Heart right ventricle (tissue), 16 donors: ENCODE data around the gene ERFL. TPM values are rescaled to one million over a fixed set of nuclear protein-coding genes. Genes with fewer than 3 reads are reported as not detected.
"Not testable (repeated sequence)": the region's sequence is repeated elsewhere in the genome, so short reads cannot be mapped to it uniquely, and the experiment has no call there.

Experiments used
- ATAC-seq, 8 donors: fragments of 200-7000 bp; cut with Tn5 transposase; one replicate each; pipeline ENCODE4 v1.9.1; 2020; ENCODE audit warnings: mild to moderate bottlenecking in 8 of 8, moderate library complexity in 8 of 8, moderate number of reproducible peaks in 1 of 8
- DNase-seq, 2 donors: peaks; one replicate each; pipeline ENCODE4 v3.0.0-alpha.2; 2020
- H3K27ac ChIP-seq, 10 donors: fragments of 200-600 bp; sonication (generic) in 2 of 10; one replicate each; pipeline versions ENCODE4 v1.5.0 to v1.8.0; 2020 to 2022; ENCODE audit warnings: mild to moderate bottlenecking in 3 of 10
- H3K27me3 ChIP-seq, 7 donors: fragments of 200-600 bp; one replicate each; pipeline ENCODE4 v1.8.0; 2021 to 2022; ENCODE audit warnings: mild to moderate bottlenecking in 2 of 7
- H3K36me3 ChIP-seq, 9 donors: fragments of 200-600 bp; sonication (generic) in 1 of 9; one replicate each; pipeline versions ENCODE4 v1.5.0 to v1.8.0; 2020 to 2022; ENCODE audit warnings: mild to moderate bottlenecking in 2 of 9
- H3K4me1 ChIP-seq, 9 donors: fragments of 200-600 bp; sonication (generic) in 1 of 9; one replicate each; pipeline versions ENCODE4 v1.5.0 to v1.8.0; 2020 to 2022; ENCODE audit warnings: mild to moderate bottlenecking in 4 of 9
- H3K4me3 ChIP-seq, 10 donors: fragments of 200-600 bp; sonication (generic) in 2 of 10; one replicate each; pipeline versions ENCODE4 v1.5.0 to v1.8.0; 2020 to 2022; ENCODE audit warnings: mild to moderate bottlenecking in 7 of 10, moderate library complexity in 2 of 10
- H3K9me3 ChIP-seq, 11 donors: fragments of 200-600 bp in 10 of 11; sonication (generic) in 2 of 11; one replicate each; pipeline versions ENCODE4 v1.5.0 to v1.8.0; 2013 to 2022; ENCODE audit warnings: mild to moderate bottlenecking in 2 of 11, control low read depth in 1 of 11, moderate library complexity in 1 of 11
- CTCF ChIP-seq, 9 donors: fragments of 200-600 bp; sonication (generic) in 2 of 9; IDR thresholded peaks; one replicate each; pipeline versions ENCODE4 v1.5.0 to v1.8.0; 2021 to 2022; ENCODE audit warnings: antibody characterized with exemption in 9 of 9, mild to moderate bottlenecking in 5 of 9, moderate library complexity in 1 of 9
- WGBS, 2 donors: extraction: QIAGEN DNeasy Blood & Tissue Kit; methylation state at CpG; one replicate each; pipeline ENCODE4 v1.1.7; 2013; ENCODE audit warnings: inconsistent platforms in 1 of 2; 5-methylcytosine and 5-hydroxymethylcytosine counted together
- intact Hi-C, 10 donors: fragments of 100-400 bp; cut with DNase I; formaldehyde crosslinking; loops; one replicate each; pipeline versions ENCODE4 v1.11.1 to v1.14.2; 2022
- polyA plus RNA-seq, 2 donors: library from polyadenylated mRNA; stranded (reverse); fragments of 200-250 nt; gene quantifications; one replicate each; pipeline ENCODE4 v1.2.3, GENCODE V29; 2013
- total RNA-seq, 10 donors: library from RNA; stranded (reverse); fragmentation: NEBNext Ultra II Directional in 3 of 10; extraction: Animal tissue kit (Norgen Biotek cat#: 25700) in 3 of 10; gene quantifications; one replicate each; pipeline versions ENCODE4 v1.2.1 to v1.2.4, GENCODE V29; 2021 to 2023
- donor health status: Arrhythmogenic right ventricular cardiomyopathy.
- donor health status: ischemic (EF 13 %, LVEDD 7.1; RV severe dilation, severe dysfunction).
- donor health status: healthy with polysubstance abuse.
- donor health status: DM: no; HTN: yes; CAD: no.
- donor health status: DM: no; HTN: no; CAD: no.
- donor health status: ischemic (EF 25% LVEDD 6.9; RV normal size, moderate dysfunction).
- donor health status: ischemic (EF 25% LVEDD 5.7; RV mildly dilated, moderate dysfunction).
- donor health status: healthy.
- donor health status: DM: yes; HTN: yes; CAD: no.
- donor health status: Ischemic cardiomyopathy.
- donor health status: ischemic (EF 35%, LVEDD 5.7; RV mildly dilated, moderate dysfunction).
- donor health status: nonischemic (EF 11% LVEDD 7.7; RV severe dilation, severe dysfunction).
- donor health status: DM: yes; HTN: yes; CAD: no.
- donor health status: PGD.
- donor health status: ischemic (EF 29% LVEDD 5.4; RV normal size, mild dysfunction).
- donor health status: nonischemic (EF 23%, LVEDD 6.1; RV moderate dilation, normal function).

The ERFL gene
- total and polyA plus RNA-seq, 12 donors = 0.04 to 0.22 (median 0.13) TPM; not detected in 7

- Histone ChIP-seq H3K4me1 (peaks cover under 1 to 64% (median 8%) of the 10 kb centered on the region in 9 donors), H3K27me3 (no peaks in the 10 kb centered on the region), H3K4me3 (no peak overlapping the region), H3K9me3 (no peaks in the 10 kb centered on the region), H3K36me3 (no peaks in the 10 kb centered on the region), H3K27ac (peak overlapping the region in 1 of 10 donors; percentile 86)
- ATAC-seq (no peak), DNase-seq (no peak)
- no peak for TF ChIP-seq CTCF (IDR thresholded peaks at IDR 0.05)
- 75 to 78% methylated on average over 17 of the region's 17 CpGs for WGBS, 2 donors
- intact Hi-C loops = loop anchor here in 3 of 10 donors (5.0 to 10.0 kb wide), 2 partner anchors 57 to 59 kb away; no protein-coding TSS in a partner anchor
These were observed 50.0 kb downstream of the ERFL start for GRCh38 chr19:41877916-41878905.

DNA sequence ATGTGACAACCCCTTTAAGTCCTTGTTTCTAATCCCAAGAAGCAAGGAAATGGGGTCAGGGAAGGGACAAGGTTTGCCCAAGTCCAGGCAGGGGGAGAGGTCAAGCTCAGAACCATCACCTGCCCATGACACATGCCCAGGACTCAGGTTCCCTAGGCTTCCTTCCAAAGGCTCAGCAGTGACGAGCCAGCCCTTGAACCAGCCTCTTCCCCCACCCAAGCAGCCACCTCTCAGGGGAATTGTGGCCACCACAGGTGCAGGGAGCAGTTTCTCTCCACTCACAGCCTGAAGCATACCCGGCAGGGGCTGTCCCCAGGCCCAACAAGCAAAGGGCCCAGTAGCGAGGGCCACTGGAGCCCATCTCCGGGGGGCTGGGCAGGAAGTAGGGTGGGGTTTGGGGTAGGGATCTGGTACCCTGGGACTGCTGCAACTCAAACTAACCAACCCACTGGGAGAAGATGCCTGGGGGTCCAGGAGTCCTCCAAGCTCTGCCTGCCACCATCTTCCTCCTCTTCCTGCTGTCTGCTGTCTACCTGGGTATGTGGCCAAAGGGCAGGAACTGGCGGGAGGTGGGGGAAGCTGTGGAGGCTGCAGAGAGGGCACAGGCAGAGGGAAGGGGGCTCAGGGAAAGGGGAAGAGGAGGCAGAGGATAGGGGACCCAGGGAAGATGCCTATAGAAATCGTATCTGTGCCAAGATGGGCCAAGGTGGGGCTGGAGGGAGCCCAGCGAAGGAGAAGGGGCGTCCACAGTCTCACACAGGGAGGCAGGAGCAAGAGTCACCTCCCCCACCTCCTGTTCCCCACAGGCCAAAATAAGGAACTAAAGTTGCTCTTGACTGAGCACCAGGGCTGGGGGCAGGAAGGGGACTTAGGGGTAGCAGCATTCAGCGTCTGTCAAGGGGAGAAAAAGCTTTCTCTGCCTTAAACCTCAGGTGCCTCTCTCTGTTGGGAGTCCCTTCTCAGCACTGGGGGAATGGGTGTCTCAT lies 51.1 kb downstream of the ERFL start, which contains the start of gene CD79A:
Gene CD79A, plus strand, starts transcription at position 433 of the 986 bp plus-strand sequence. Its CDS starts 26 bp downstream, at position 459.
- no peak for TF ChIP-seq CTCF (IDR thresholded peaks at IDR 0.05)
- Histone ChIP-seq H3K27me3 (no peaks in the 10 kb centered on the region), H3K36me3 (peaks cover 0 to 4% (median 2%) of the 10 kb centered on the region in 9 donors), H3K4me3 (no peak within 1 kb of the TSS), H3K4me1 (peaks cover 0 to 68% (median 15%) of the 10 kb centered on the region in 9 donors), H3K27ac (peak within 1 kb of the TSS in 1 of 10 donors; percentile 86), H3K9me3 (no peaks in the 10 kb centered on the region)
- ATAC-seq (no peak), DNase-seq (no peak)
- intact Hi-C loops = loop anchor here in 3 of 10 donors (5.0 to 10.0 kb wide), 2 partner anchors 58 to 60 kb away; no protein-coding TSS in a partner anchor
- WGBS, 2 donors = 65 to 73% methylated on average over 9 of the region's 9 CpGs

- H3K27ac ChIP-seq = peak overlapping the region in 1 of 10 donors; percentile 86
- not testable (repeated sequence) for DNase-seq, H3K4me3 ChIP-seq, H3K27me3 ChIP-seq, ATAC-seq, H3K9me3 ChIP-seq
- intact Hi-C loops = loop anchor here in 3 of 10 donors (5.0 to 10.0 kb wide), 2 partner anchors 59 to 61 kb away; no protein-coding TSS in a partner anchor
- peaks cover 0 to 16% (median 13%) of the 10 kb centered on the region in 9 donors for H3K36me3 ChIP-seq
- peaks cover 0 to 74% (median 24%) of the 10 kb centered on the region in 9 donors for H3K4me1 ChIP-seq
- 81 to 86% methylated on average over 3 of the region's 3 CpGs for WGBS, 2 donors
These were observed 52.3 kb downstream of the ERFL start for GRCh38 chr19:41875973-41876372.

GRCh38 chr19:41872775-41873647 lies 55.2 kb downstream of the ERFL start:
- DNase-seq = peak; percentile 47 to 61
- Histone ChIP-seq H3K9me3 (no peaks in the 10 kb centered on the region), H3K27me3 (no peaks in the 10 kb centered on the region), H3K36me3 (peaks cover 0 to 45% (median 32%) of the 10 kb centered on the region in 9 donors), H3K27ac (peak overlapping the region in 4 of 10 donors; percentile 1 to 78 (median 38)), H3K4me1 (peaks cover 0 to 96% (median 37%) of the 10 kb centered on the region in 9 donors), H3K4me3 (no peak overlapping the region)
- 51 to 59% methylated on average over 18 of the region's 18 CpGs for WGBS, 2 donors
- TF ChIP-seq CTCF (IDR thresholded peaks at IDR 0.05) = peak; percentile 29 to 77 (median 71)
- intact Hi-C loops = loop anchor here (1.0 to 10.0 kb wide), 9 partner anchors 59 to 84 kb away; partner anchors contain the start of gene RABAC1 (in 3 of the 10)
- ATAC-seq = peak; percentile 46 to 75 (median 67)
